HepG2 (cell line): ENCODE measurements around the gene TNFSF13. TPM values are rescaled to one million over a fixed set of nuclear protein-coding genes. Genes with fewer than 3 reads are reported as not detected.

ENCODE experiments used
- ATAD3A ChIP-seq: sonication (generic); formaldehyde crosslinking; IDR thresholded peaks from 2 replicates; pipeline ENCODE4 v1.4.0; 2020; ENCODE audit warnings: missing genetic modification reagents
- DMAP1 ChIP-seq: IDR thresholded peaks from 2 replicates; pipeline ENCODE4 v1.6.1; 2016
- EEA1 ChIP-seq: sonication (generic); formaldehyde crosslinking; IDR thresholded peaks from 2 replicates; pipeline ENCODE4 v1.5.1; 2020; ENCODE audit warnings: mild to moderate bottlenecking, missing genetic modification reagents, borderline replicate concordance
- ESRRA ChIP-seq: sonication (generic); formaldehyde crosslinking; IDR thresholded peaks from 2 replicates; pipeline ENCODE4 v1.5.1; 2020; ENCODE audit warnings: mild to moderate bottlenecking, low read depth, missing genetic modification reagents
- HNF4G ChIP-seq, 2 experiments: sonication (generic) in 1 of 2; formaldehyde crosslinking in 1 of 2; IDR thresholded peaks; 2 replicates each; pipeline versions ENCODE4 v1.4.0 to v1.6.1; 2011 to 2020; ENCODE audit warnings: borderline replicate concordance in 2 of 2, low read depth in 2 of 2, mild to moderate bottlenecking in 2 of 2, low read length in 1 of 2, missing genetic modification reagents in 1 of 2, moderate library complexity in 1 of 2
- IRX3 ChIP-seq: sonication (generic); formaldehyde crosslinking; IDR thresholded peaks from 2 replicates; pipeline ENCODE4 v1.8.1; 2023; ENCODE audit warnings: mild to moderate bottlenecking, low read depth, missing genetic modification reagents, borderline replicate concordance
- KAT8 ChIP-seq: IDR thresholded peaks from 2 replicates; pipeline ENCODE4 v1.6.1; 2016; ENCODE audit warnings: missing genetic modification reagents, missing compliant biosample characterization
- MIER3 ChIP-seq: IDR thresholded peaks from 2 replicates; pipeline ENCODE4 v1.6.1; 2016; ENCODE audit warnings: missing compliant biosample characterization, borderline replicate concordance
- MLLT10 ChIP-seq: sonication (generic); formaldehyde crosslinking; IDR thresholded peaks from 2 replicates; pipeline ENCODE4 v1.4.0; 2020; ENCODE audit warnings: missing genetic modification reagents
- MTERF4 ChIP-seq: sonication (generic); formaldehyde crosslinking; IDR thresholded peaks from 2 replicates; pipeline ENCODE4 v1.8.0; 2023; ENCODE audit warnings: mild to moderate bottlenecking, missing genetic modification reagents
- MYPOP ChIP-seq: sonication (generic); formaldehyde crosslinking; IDR thresholded peaks from 2 replicates; pipeline ENCODE4 v1.8.1; 2023; ENCODE audit warnings: mild to moderate bottlenecking, moderate library complexity, missing genetic modification reagents
- NFIB ChIP-seq: sonication (generic); formaldehyde crosslinking; IDR thresholded peaks from 2 replicates; pipeline ENCODE4 v1.9.0; 2021; ENCODE audit warnings: missing genetic modification reagents, mild to moderate bottlenecking, borderline replicate concordance
- RFX1 ChIP-seq: fragments of 450-650 bp; IDR thresholded peaks from 2 replicates; pipeline ENCODE4 v1.6.1; 2017
- RNF2 ChIP-seq: fragments of 450-650 bp; conservative IDR thresholded peaks from 2 replicates; pipeline ENCODE4 v1.6.1; 2016; ENCODE audit warnings: low read depth
- SIN3B ChIP-seq: fragments of 150-350 bp; IDR thresholded peaks from 2 replicates; pipeline ENCODE4 v1.6.1; 2014; ENCODE audit warnings: low read length
- SNAPC5 ChIP-seq: sonication (generic); formaldehyde crosslinking; IDR thresholded peaks from 2 replicates; pipeline ENCODE4 v1.8.1; 2023; ENCODE audit warnings: mild to moderate bottlenecking, missing genetic modification reagents, borderline replicate concordance
- SRSF9 ChIP-seq: fragments of 200-400 bp; formaldehyde crosslinking; IDR thresholded peaks from 2 replicates; pipeline ENCODE4 v1.6.1; 2018; ENCODE audit warnings: borderline replicate concordance, mild to moderate bottlenecking, low read depth, low read length; ENCODE audit not compliant: insufficient read depth, poor library complexity, severe bottlenecking
- TBP ChIP-seq: sonication (generic); formaldehyde crosslinking; IDR thresholded peaks from 2 replicates; pipeline ENCODE4 v1.5.0; 2020; ENCODE audit warnings: missing genetic modification reagents
- ZBTB7B ChIP-seq: sonication (generic); formaldehyde crosslinking; IDR thresholded peaks from 2 replicates; pipeline ENCODE4 v1.4.0; 2020; ENCODE audit warnings: missing genetic modification reagents
- ZNF276 ChIP-seq: sonication (generic); formaldehyde crosslinking; IDR thresholded peaks from 2 replicates; pipeline ENCODE4 v1.4.0; 2020; ENCODE audit warnings: mild to moderate bottlenecking, low read depth, missing genetic modification reagents
- ZNF382 ChIP-seq: sonication (generic); formaldehyde crosslinking; IDR thresholded peaks from 2 replicates; pipeline ENCODE4 v1.5.0; 2020; ENCODE audit warnings: missing genetic modification reagents, mild to moderate bottlenecking, borderline replicate concordance
- ZNF451 ChIP-seq: sonication (generic); formaldehyde crosslinking; IDR thresholded peaks from 2 replicates; pipeline ENCODE4 v1.5.0; 2020; ENCODE audit warnings: mild to moderate bottlenecking, missing genetic modification reagents
- ZNF773 ChIP-seq: sonication (generic); formaldehyde crosslinking; IDR thresholded peaks from 2 replicates; pipeline ENCODE4 v1.4.0; 2020; ENCODE audit warnings: missing genetic modification reagents, borderline replicate concordance
- ZNF780A ChIP-seq: sonication (generic); formaldehyde crosslinking; IDR thresholded peaks from 2 replicates; pipeline ENCODE4 v1.8.0; 2022; ENCODE audit warnings: mild to moderate bottlenecking, missing genetic modification reagents, moderate library complexity
- ZNF816 ChIP-seq: sonication (generic); formaldehyde crosslinking; IDR thresholded peaks from 2 replicates; pipeline ENCODE4 v1.8.0; 2022; ENCODE audit warnings: missing genetic modification reagents, mild to moderate bottlenecking, borderline replicate concordance
- ZSCAN20 ChIP-seq: sonication (generic); formaldehyde crosslinking; IDR thresholded peaks from 2 replicates; pipeline ENCODE4 v1.4.0; 2020; ENCODE audit warnings: missing genetic modification reagents, mild to moderate bottlenecking, borderline replicate concordance
- ZZZ3 ChIP-seq: sonication (generic); formaldehyde crosslinking; IDR thresholded peaks from 2 replicates; pipeline ENCODE4 v1.4.0; 2020; ENCODE audit warnings: missing genetic modification reagents, mild to moderate bottlenecking, borderline replicate concordance
- polyA plus RNA-seq, 8 experiments: library from polyadenylated mRNA; depleted of rRNA in 3 of 8; stranded (reverse) in 7 of 8; unstranded in 1 of 8; fragments of >200 nt; fragmentation: Illumina TruSeq in 4 of 8; extraction: Trizol in 4 of 8; gene quantifications; 2 replicates each; pipeline versions ENCODE4 v1.2.1 to v1.2.3, GENCODE V29; 2011 to 2016; ENCODE audit warnings: low read depth in 4 of 8, missing spikeins in 1 of 8, mixed read lengths in 1 of 8; ENCODE audit not compliant: insufficient read depth in 1 of 8
- total RNA-seq, 5 experiments: library from RNA; depleted of rRNA; stranded (reverse); fragments of >200 nt; fragmentation: Illumina TruSeq; extraction: Trizol; gene quantifications; 2 replicates each; pipeline ENCODE4 v1.2.3, GENCODE V29; 2016; ENCODE audit warnings: low read depth in 1 of 5

Gene TNFSF13
- total and polyA plus RNA-seq, 2 of the 13 experiments (the other 11 are each of a cell fraction or from before 2014, with no cell fraction given), result 2.5 to 3.3 TPM

DNA sequence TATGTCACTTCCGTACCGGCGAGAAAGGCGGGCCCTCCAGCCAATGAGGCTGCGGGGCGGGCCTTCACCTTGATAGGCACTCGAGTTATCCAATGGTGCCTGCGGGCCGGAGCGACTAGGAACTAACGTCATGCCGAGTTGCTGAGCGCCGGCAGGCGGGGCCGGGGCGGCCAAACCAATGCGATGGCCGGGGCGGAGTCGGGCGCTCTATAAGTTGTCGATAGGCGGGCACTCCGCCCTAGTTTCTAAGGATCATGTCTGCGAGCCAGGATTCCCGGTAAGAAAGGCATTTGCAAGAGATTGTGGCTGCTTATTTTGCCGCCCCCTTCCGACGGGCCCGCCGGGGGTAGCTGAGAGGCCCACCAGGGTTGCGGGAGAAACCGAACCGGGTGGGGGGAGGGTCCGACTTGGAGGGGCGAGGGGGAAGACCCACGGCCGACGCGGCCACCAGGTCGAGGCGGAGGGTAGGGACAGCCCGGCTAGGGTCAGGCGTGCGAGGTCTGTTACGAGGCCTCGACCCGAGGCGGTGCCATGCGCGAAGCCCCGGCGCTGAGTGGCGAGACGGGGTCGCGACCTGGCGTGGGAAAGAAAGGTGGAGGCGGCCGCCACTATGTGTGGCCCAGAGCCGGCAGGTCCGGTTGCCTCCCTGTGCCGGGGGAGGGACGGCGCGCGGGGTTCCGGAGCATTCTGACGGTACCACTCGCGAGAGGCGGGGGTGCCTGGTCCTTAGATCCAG is 14.2 kb downstream of the TNFSF13 start (continued):
- TF ChIP-seq HNF4G (IDR thresholded peaks at IDR 0.05; ENCODE audit: borderline replicate concordance, low read depth, low read length) (no peak), HNF4G (CRISPR knock-in tag; IDR thresholded peaks at IDR 0.05; ENCODE audit: borderline replicate concordance, low read depth) (no peak), MTERF4 (CRISPR knock-in tag) (no peak), ESRRA (CRISPR knock-in tag) (peak; percentile 64; the same call in 1 of the 2 replicates), EEA1 (no peak; the same call in 1 of the 2 replicates), ZNF816 (no peak; the same call in 1 of the 2 replicates), MYPOP (CRISPR knock-in tag) (peak; percentile 89), SIN3B (peak; percentile 62), ATAD3A (CRISPR knock-in tag) (no peak), ZNF382 (CRISPR knock-in tag) (no peak), IRX3 (peak; percentile 26; the same call in 1 of the 2 replicates), ZNF276 (CRISPR knock-in tag) (peak; percentile 14; the same call in 1 of the 2 replicates), ZZZ3 (0 out of 2 replicates have a peak, but pooled peaks have one; percentile 7), TBP (CRISPR knock-in tag) (no peak), ZNF451 (CRISPR knock-in tag) (no peak), KAT8 (CRISPR knock-in tag) (peak; percentile 63), RFX1 (peak; percentile 62; the same call in 1 of the 2 replicates), NFIB (CRISPR knock-in tag) (no peak), DMAP1 (CRISPR knock-in tag) (no peak; the same call in 1 of the 2 replicates), ZNF780A (CRISPR knock-in tag) (0 out of 2 replicates have a peak, but pooled peaks have one; percentile 87), SNAPC5 (CRISPR knock-in tag) (peak; percentile 22; the same call in 1 of the 2 replicates), SRSF9 (no peak), ZNF773 (no peak), ZSCAN20 (CRISPR knock-in tag) (no peak), MLLT10 (CRISPR knock-in tag) (no peak), ZBTB7B (CRISPR knock-in tag) (no peak; the same call in 1 of the 2 replicates), RNF2 (0 out of 2 replicates have a peak, but pooled peaks have one; percentile 15), MIER3 (CRISPR knock-in tag) (no peak)
